ENCODE measurements around the gene TUBGCP2.

DNA sequence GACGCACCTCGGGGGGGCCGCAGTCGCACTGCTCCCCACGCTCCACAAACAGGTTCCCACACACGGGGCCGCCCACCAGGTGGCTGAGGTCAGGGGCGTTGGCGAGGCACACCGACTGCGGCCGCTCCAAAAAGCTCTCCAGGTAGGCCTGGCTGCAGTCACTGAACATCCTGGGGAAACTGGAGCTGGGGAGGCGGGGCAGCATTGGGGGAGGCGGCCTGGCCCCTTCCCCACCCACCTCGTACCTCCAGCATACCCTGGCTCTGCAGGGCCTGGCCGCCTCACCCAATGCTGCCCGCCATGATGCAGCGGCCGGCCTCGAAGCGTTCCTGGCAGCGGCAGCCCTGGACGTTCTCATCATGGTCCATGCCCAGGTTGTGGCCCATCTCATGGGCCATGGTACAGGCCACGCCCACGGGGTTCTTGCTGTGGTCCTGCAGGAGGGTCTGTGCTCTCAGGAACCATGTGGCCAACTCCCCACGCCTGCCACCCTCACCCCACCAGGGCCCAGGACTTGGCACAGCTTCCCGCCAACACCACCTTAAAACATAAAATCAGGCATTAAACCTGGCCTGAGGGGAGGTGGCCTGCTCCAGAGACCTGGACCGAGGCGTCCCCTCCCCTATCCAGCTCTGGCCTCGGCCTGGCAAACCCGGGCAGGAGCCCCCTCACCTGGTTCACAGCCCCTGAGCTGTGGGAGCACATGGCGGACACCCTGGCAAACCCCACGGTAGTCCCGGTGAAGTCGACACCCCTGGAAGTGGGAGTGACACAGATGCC is 37.0 kb downstream of the TUBGCP2 start:
- TF ChIP-seq POLR2A (IDR thresholded peaks at IDR 0.05; ENCODE audit: borderline replicate concordance, extremely low read depth, insufficient read depth, insufficient read length) (no peak), POLR2AphosphoS5 (IDR thresholded peaks at IDR 0.05; ENCODE audit: low read depth, low read length) (no peak), EZH2 (IDR thresholded peaks at IDR 0.05) (no peak), FOSL1 (IDR thresholded peaks at IDR 0.05; ENCODE audit: low read depth) (no peak), SIN3A (IDR thresholded peaks at IDR 0.05; ENCODE audit: low read depth) (no peak), JUND (IDR thresholded peaks at IDR 0.05) (no peak), CEBPB (IDR thresholded peaks at IDR 0.05; ENCODE audit: low read depth) (no peak), SP1 (IDR thresholded peaks at IDR 0.05; ENCODE audit: low read depth) (no peak), EZH2phosphoT487 (IDR thresholded peaks at IDR 0.05; ENCODE audit: borderline replicate concordance) (no peak), RAD21 (IDR thresholded peaks at IDR 0.05; ENCODE audit: low read depth) (no peak), SRF (IDR thresholded peaks at IDR 0.05; ENCODE audit: low read depth) (no peak), ZNF274 (IDR thresholded peaks at IDR 0.05; ENCODE audit: low read depth, low read length) (no peak)
- TF ChIP-seq, protein P1, sequence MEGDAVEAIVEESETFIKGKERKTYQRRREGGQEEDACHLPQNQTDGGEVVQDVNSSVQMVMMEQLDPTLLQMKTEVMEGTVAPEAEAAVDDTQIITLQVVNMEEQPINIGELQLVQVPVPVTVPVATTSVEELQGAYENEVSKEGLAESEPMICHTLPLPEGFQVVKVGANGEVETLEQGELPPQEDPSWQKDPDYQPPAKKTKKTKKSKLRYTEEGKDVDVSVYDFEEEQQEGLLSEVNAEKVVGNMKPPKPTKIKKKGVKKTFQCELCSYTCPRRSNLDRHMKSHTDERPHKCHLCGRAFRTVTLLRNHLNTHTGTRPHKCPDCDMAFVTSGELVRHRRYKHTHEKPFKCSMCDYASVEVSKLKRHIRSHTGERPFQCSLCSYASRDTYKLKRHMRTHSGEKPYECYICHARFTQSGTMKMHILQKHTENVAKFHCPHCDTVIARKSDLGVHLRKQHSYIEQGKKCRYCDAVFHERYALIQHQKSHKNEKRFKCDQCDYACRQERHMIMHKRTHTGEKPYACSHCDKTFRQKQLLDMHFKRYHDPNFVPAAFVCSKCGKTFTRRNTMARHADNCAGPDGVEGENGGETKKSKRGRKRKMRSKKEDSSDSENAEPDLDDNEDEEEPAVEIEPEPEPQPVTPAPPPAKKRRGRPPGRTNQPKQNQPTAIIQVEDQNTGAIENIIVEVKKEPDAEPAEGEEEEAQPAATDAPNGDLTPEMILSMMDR (IDR thresholded peaks at IDR 0.05 in 2 of 3, conservative IDR thresholded peaks at IDR 0.05 in 1 of 3; ENCODE audit: borderline replicate concordance in 1 of 3, insufficient read depth in 1 of 3, low read depth in 2 of 3, low read length in 2 of 3), result no peak
- TF ChIP-seq, protein P2, sequence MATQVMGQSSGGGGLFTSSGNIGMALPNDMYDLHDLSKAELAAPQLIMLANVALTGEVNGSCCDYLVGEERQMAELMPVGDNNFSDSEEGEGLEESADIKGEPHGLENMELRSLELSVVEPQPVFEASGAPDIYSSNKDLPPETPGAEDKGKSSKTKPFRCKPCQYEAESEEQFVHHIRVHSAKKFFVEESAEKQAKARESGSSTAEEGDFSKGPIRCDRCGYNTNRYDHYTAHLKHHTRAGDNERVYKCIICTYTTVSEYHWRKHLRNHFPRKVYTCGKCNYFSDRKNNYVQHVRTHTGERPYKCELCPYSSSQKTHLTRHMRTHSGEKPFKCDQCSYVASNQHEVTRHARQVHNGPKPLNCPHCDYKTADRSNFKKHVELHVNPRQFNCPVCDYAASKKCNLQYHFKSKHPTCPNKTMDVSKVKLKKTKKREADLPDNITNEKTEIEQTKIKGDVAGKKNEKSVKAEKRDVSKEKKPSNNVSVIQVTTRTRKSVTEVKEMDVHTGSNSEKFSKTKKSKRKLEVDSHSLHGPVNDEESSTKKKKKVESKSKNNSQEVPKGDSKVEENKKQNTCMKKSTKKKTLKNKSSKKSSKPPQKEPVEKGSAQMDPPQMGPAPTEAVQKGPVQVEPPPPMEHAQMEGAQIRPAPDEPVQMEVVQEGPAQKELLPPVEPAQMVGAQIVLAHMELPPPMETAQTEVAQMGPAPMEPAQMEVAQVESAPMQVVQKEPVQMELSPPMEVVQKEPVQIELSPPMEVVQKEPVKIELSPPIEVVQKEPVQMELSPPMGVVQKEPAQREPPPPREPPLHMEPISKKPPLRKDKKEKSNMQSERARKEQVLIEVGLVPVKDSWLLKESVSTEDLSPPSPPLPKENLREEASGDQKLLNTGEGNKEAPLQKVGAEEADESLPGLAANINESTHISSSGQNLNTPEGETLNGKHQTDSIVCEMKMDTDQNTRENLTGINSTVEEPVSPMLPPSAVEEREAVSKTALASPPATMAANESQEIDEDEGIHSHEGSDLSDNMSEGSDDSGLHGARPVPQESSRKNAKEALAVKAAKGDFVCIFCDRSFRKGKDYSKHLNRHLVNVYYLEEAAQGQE (IDR thresholded peaks at IDR 0.05; ENCODE audit: low read depth), result no peak
